ENCODE measurements around the gene CNTNAP5. TPM values are rescaled to one million over a fixed set of nuclear protein-coding genes. Genes with fewer than 3 reads are reported as not detected.
A peak's percentile ranks its signal among the peaks of the same experiment; 100 is the strongest.

CNTNAP5 gene
- total RNA-seq (2012; rRNA removed) = not detected in 2 replicates
- polyA plus RNA-seq (2012; rRNA removed) = not detected in 2 replicates
- not detected in 2 replicates for polyA plus RNA-seq (2012; cell fraction: cytosol; rRNA removed)
- 0.02 TPM in 1 of 2 replicates, not detected in the other for polyA plus RNA-seq (2012; cell fraction: nucleus; rRNA removed; ENCODE audit: low replicate concordance)
- Bru-seq, nascent RNA = percentile 3 among the genes with signal in this experiment
- percentile 1 among the genes with signal in this experiment for BruChase-seq, experiment 1, labeled RNA remaining after a 6-hour chase
- percentile 1 among the genes with signal in this experiment for BruChase-seq, experiment 2, labeled RNA remaining after a 2-hour chase
- long read RNA-seq = 0 reads

DNA sequence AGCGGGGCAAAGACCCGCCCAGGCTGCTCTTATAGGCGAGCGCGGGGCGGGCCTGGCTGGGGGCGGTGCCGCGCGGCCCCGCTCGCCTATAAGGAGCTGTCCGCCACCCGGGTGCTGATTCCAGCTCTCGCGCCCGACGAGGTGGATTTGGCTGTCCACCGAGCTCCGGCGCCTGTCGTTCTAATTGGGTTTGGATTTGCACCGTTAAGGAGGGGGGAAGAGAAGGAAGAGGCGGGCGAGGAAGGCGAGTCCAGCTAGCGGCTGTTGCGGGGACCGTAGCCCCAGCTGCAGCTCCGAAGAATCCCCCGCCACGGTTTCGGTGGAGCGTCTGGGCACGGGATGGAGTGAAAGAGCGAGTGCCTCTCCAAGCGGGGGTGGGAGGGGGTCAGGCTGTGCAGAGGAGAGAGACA lies at the start of gene CNTNAP5:
TSS of gene CNTNAP5 (plus strand) at position 117 of the 410 bp plus-strand sequence. CDS start 364 bp downstream, outside the sequence.
- H3K4me1 ChIP-seq (ENCODE audit: control insufficient read depth, insufficient read depth, low read length) = no peaks in the 10 kb centered on the region
- 5% methylated on average over 4 of the region's 37 CpGs; no CpG with 5 or more reads in 1 of the 2 experiments for WGBS, 2 experiments (ENCODE audit: extremely low coverage in 2 of 2, insufficient read length in 1 of 2)
- dilution Hi-C loops (cut with HindIII; ENCODE audit: low sequenced_read_pairs, unreplicated experiment) (no loop called here), intact Hi-C loops (cut with micrococcal nuclease) (no loop called here), in situ Hi-C loops (cut with MboI; ENCODE audit: low sequenced_read_pairs) (loop anchor here (25.0 kb wide), 2 partner anchors 787 to 1437 kb away; no protein-coding TSS in a partner anchor)
- no peak within 1 kb of the TSS for H2BK120ac ChIP-seq (ENCODE audit: low read depth, low read length)
- no peak within 1 kb of the TSS for H3K4ac ChIP-seq (ENCODE audit: low read depth, low read length)
- H4K8ac ChIP-seq (ENCODE audit: low read depth in 2 of 2, low read length in 2 of 2) = no peak within 1 kb of the TSS
- ChIA-PET POLR2A (ENCODE audit: unreplicated experiment) (no interaction called here), CTCF (interaction anchor here (1.4 kb wide), 1 partner anchor 13 kb away, joined by 4 read pairs; no protein-coding TSS in a partner anchor)
- H2AK5ac ChIP-seq (ENCODE audit: low read depth, low read length) = no peak within 1 kb of the TSS
- H2AFZ ChIP-seq (replicated peaks; ENCODE audit: low read length, poor library complexity) = no peak within 1 kb of the TSS
- H3K9me1 ChIP-seq (ENCODE audit: insufficient read depth, low read length) = no peaks in the 10 kb centered on the region
- H3K9me3 ChIP-seq (ENCODE audit: control insufficient read depth, insufficient read depth, low read length) = no peaks in the 10 kb centered on the region
- no peak within 1 kb of the TSS for H4K91ac ChIP-seq (ENCODE audit: insufficient read depth, low read depth, low read length)
- H3K9ac ChIP-seq (ENCODE audit: low read depth, low read length) = no peak within 1 kb of the TSS
- H3K56ac ChIP-seq (ENCODE audit: extremely low read depth, insufficient read depth, low read length) = no peak within 1 kb of the TSS
- H4K20me1 ChIP-seq (ENCODE audit: insufficient read depth, low read length) = no peaks in the 10 kb centered on the region
- H2BK15ac ChIP-seq (ENCODE audit: low read depth, low read length) = no peak within 1 kb of the TSS
- no peak within 1 kb of the TSS for H3K18ac ChIP-seq (ENCODE audit: low read depth, low read length)
- H3K4me3 ChIP-seq (ENCODE audit: insufficient read depth, low read depth, low read length) = no peak within 1 kb of the TSS
- no peak within 1 kb of the TSS for H4K5ac ChIP-seq (ENCODE audit: low read depth, low read length)
- no peaks in the 10 kb centered on the region for H3K27me3 ChIP-seq (ENCODE audit: control insufficient read depth, insufficient read depth, low read length)
- H2BK20ac ChIP-seq (ENCODE audit: low read depth, low read length) = no peak within 1 kb of the TSS
- H3K79me1 ChIP-seq (ENCODE audit: low read depth in 1 of 2, low read length in 2 of 2) = no peaks in the 10 kb centered on the region
- TF ChIP-seq BHLHE40 (IDR thresholded peaks at IDR 0.05; ENCODE audit: low read depth, low read length) (no peak), SMC3 (IDR thresholded peaks at IDR 0.05; ENCODE audit: low read depth, low read length) (no peak), MAFK (IDR thresholded peaks at IDR 0.05; ENCODE audit: low read depth, low read length) (no peak), CEBPB (IDR thresholded peaks at IDR 0.05; ENCODE audit: low read depth, low read length) (no peak), NFE2L2 (IDR thresholded peaks at IDR 0.05; ENCODE audit: low read depth, low read length) (no peak), FOS (IDR thresholded peaks at IDR 0.05; ENCODE audit: low read depth, low read length) (no peak), RFX5 (IDR thresholded peaks at IDR 0.05; ENCODE audit: low read depth, low read length) (no peak), MXI1 (IDR thresholded peaks at IDR 0.05; ENCODE audit: borderline replicate concordance, low read depth, low read length) (no peak), MAZ (IDR thresholded peaks at IDR 0.05; ENCODE audit: borderline replicate concordance, low read depth, low read length) (no peak), RAD21 (IDR thresholded peaks at IDR 0.05; ENCODE audit: low read length) (no peak)
- TF ChIP-seq, protein P1, sequence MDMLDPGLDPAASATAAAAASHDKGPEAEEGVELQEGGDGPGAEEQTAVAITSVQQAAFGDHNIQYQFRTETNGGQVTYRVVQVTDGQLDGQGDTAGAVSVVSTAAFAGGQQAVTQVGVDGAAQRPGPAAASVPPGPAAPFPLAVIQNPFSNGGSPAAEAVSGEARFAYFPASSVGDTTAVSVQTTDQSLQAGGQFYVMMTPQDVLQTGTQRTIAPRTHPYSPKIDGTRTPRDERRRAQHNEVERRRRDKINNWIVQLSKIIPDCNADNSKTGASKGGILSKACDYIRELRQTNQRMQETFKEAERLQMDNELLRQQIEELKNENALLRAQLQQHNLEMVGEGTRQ (IDR thresholded peaks at IDR 0.05; ENCODE audit: low read depth, low read length) = no peak
- TF ChIP-seq, protein P2, sequence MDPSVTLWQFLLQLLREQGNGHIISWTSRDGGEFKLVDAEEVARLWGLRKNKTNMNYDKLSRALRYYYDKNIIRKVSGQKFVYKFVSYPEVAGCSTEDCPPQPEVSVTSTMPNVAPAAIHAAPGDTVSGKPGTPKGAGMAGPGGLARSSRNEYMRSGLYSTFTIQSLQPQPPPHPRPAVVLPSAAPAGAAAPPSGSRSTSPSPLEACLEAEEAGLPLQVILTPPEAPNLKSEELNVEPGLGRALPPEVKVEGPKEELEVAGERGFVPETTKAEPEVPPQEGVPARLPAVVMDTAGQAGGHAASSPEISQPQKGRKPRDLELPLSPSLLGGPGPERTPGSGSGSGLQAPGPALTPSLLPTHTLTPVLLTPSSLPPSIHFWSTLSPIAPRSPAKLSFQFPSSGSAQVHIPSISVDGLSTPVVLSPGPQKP (IDR thresholded peaks at IDR 0.05; ENCODE audit: borderline replicate concordance, low read depth, low read length) = no peak
- TF ChIP-seq, protein P3, sequence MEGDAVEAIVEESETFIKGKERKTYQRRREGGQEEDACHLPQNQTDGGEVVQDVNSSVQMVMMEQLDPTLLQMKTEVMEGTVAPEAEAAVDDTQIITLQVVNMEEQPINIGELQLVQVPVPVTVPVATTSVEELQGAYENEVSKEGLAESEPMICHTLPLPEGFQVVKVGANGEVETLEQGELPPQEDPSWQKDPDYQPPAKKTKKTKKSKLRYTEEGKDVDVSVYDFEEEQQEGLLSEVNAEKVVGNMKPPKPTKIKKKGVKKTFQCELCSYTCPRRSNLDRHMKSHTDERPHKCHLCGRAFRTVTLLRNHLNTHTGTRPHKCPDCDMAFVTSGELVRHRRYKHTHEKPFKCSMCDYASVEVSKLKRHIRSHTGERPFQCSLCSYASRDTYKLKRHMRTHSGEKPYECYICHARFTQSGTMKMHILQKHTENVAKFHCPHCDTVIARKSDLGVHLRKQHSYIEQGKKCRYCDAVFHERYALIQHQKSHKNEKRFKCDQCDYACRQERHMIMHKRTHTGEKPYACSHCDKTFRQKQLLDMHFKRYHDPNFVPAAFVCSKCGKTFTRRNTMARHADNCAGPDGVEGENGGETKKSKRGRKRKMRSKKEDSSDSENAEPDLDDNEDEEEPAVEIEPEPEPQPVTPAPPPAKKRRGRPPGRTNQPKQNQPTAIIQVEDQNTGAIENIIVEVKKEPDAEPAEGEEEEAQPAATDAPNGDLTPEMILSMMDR (conservative IDR thresholded peaks at IDR 0.05; ENCODE audit: low read depth, low read length) = no peak
- H3K27ac ChIP-seq (ENCODE audit: insufficient read depth, low read length) = no peak within 1 kb of the TSS
- BruUV-seq (replicated peaks) = no TSS peak
- no peaks in the 10 kb centered on the region for H3K36me3 ChIP-seq (ENCODE audit: control insufficient read depth, insufficient read depth, low read length)
- no peak for DNase-seq
- no peak within 1 kb of the TSS for H3K14ac ChIP-seq (replicated peaks; ENCODE audit: low read depth, low read length)
- peak; percentile 64; the same call in 1 of the 2 replicates for ATAC-seq (ENCODE audit: low read depth)
- no peak within 1 kb of the TSS for H2BK5ac ChIP-seq (ENCODE audit: low read depth, low read length, poor library complexity, severe bottlenecking)
- H3K23ac ChIP-seq (ENCODE audit: low read depth, low read length) = no peak within 1 kb of the TSS
- no peak within 1 kb of the TSS for H2AK9ac ChIP-seq (replicated peaks; ENCODE audit: low read depth, low read length, poor library complexity)
- no peak within 1 kb of the TSS for H3K4me2 ChIP-seq (ENCODE audit: low read depth, low read length)

All from IMR-90 (cell line).